GM10847 (cell line): ENCODE measurements around the gene ZNF407.

Experiments
- POLR2A ChIP-seq: IDR thresholded peaks from 2 replicates; pipeline ENCODE4 v1.6.1; 2011; ENCODE audit not compliant: insufficient read length; ENCODE audit errors: extremely low read depth

The ZNF407 gene

GRCh38 chr18:74633652-74634352 is 36.1 kb downstream of the ZNF407 start:
- TF ChIP-seq POLR2A, result no peak

- no peak for TF ChIP-seq POLR2A
These were observed 37.7 kb downstream of the ZNF407 start for GRCh38 chr18:74635224-74635975.

- TF ChIP-seq POLR2A, result no peak
These were observed 39.4 kb downstream of the ZNF407 start for GRCh38 chr18:74637070-74637469.

- TF ChIP-seq POLR2A, result no peak
These were observed 40.5 kb downstream of the ZNF407 start for GRCh38 chr18:74638210-74638609.

DNA sequence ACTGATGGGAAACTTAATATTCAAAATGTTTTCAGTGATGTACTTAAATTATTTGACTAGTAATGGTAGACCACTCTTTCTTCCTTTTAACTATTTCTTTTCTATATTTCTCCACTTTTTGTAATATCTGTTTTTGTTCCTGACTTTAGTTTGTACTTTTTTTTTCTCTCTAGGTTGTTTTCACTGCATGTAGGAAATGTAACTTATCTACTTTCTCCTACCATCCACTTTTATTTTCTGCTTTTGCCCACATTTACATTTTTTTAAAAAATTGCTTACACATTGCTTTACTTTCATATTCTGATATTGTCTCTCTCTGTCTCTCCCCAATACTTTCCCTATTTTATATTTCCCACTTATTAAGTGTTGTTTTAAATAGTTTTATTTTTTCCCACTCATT is 47.0 kb downstream of the ZNF407 start:
- no peak for TF ChIP-seq POLR2A

DNA sequence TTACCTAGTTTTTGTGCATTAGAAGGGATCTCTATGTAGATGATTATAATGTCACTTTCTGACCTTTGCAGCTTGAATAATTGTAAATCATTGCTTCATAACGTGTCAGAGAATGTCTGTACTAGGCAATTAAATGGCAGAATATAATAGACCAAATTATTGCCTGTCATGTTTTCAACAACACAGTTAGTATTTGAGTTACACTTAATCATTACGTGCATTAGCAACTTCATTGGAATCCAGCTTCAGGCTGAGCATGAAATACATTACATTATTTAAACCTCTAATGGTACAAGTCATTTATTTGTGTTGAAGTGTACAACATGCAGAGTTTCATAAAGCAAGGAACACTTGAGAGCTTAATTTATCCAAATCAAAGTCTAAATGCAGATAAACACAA is 48.0 kb downstream of the ZNF407 start:
- TF ChIP-seq POLR2A, result no peak

DNA sequence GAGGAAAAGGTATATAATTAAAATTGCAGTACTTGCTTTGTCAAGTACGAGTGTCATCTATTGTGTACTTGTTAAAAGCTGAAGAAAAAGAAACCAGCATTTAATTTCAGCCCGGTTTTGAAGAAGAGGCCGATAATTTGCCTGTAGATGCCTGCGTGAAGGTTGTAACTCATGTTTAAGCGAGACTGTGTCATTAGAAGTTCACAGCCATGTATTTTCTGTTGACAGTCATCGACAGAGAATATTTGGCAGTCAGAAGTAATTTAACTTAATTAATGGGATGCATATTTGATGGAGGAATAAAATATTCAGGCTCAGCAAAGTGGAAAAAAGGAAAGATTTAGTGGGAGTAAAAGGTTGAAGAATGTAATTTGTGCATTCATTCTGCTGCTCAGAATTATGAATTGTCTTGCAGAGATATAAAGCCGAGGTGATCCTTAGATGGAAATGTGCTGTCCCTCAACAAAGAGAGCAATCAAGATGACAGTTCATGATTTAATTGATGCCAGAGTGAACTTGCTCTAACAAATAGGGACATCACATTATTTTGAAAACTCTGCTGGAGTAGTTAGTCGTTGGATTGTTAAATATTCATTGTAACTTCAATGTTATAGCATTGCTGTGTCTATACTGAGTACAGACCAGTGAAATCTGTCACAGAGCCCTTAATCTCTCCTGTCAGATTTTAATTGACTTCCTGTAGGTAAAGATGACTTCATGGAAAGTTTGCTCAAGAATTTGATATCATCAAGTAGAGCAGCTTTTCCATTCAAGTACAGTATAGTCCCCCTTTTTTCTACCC is 53.9 kb downstream of the ZNF407 start:
- no peak for TF ChIP-seq POLR2A

DNA sequence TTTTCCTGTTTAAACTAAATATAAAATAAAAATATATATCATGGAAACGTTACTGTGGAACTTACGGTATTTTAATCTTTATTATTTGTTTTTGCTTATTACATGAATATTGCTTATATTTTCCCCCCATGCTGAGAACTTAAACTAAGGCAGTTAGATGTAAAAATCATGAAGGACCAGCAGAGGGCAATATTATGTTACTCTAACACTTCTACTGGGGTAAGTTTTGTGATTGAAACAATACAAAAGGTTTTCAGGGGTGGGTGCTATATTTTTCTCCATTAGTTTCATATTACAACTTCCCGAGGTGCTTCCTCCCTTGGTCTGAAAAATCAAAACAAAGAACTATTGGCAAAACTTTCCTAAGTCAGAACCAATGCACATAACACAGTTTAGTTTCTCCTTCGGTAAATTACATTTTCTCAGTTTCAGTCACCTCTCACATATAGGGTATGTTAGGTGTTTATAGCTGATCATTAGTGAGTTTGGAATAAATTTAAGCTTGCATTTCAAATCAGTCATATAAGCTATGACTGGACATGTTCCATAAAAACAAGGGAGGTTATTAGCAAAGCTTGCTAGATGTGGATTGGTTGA is 54.8 kb downstream of the ZNF407 start:
- no peak for TF ChIP-seq POLR2A

DNA sequence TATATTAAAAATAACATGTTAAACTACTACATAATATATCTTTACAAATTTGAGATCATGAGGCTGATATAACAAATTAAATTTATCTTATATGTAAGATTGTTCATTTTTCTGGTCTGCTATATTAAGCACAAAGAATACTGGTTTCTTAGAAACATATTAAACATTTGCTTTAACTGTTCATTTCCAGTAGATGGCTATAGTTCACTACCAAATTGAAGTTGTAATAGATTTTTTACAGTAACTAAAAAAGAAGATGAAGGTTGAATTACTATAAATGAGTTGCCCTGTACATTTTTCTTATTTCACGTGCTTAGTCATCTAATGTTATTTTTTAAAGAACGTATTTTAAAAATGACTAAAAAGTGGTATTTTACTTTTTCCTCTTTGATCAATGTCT is 57.0 kb downstream of the ZNF407 start:
- TF ChIP-seq POLR2A, result no peak

DNA sequence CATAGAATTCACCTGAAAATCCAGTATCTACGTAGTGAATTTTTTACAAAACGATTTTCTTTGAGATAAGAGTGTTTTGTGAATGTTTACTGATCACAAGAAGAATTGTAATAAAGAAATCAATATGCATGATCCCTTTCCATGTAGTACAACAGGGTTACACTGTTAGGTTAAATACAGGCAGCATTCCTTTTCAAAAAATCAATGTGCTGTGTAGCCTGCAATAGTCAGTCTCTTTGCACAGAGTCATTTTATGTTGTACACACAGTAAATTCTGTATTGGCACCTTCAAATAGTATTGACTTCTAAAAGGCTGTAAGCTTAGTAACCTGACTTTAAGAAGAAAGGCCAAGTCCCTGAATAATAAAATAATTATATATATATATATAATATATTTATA is 63.3 kb downstream of the ZNF407 start:
- TF ChIP-seq POLR2A, result no peak

GRCh38 chr18:74661691-74662090 is 64.0 kb downstream of the ZNF407 start:
- no peak for TF ChIP-seq POLR2A

DNA sequence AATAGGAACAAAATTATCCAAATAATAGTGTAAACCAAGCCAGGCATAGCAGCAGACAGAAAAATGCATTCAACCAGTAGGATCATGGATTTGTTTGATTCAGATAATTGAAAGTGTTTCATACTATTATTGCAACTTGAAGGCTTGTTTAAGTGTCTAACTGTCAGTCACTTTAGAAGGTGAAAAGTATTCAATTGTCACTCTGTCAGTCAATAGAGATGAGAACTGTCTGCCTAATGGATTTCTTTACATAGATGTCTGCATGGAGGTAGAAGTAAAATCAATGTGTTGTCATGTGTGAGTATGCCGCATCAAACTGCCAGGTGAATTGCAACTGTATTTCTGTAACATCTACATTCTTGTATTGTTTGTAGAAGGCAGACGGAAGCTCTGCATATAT is 65.0 kb downstream of the ZNF407 start:
- no peak for TF ChIP-seq POLR2A

GRCh38 chr18:74665346-74665745 is 67.7 kb downstream of the ZNF407 start:
- no peak for TF ChIP-seq POLR2A

DNA sequence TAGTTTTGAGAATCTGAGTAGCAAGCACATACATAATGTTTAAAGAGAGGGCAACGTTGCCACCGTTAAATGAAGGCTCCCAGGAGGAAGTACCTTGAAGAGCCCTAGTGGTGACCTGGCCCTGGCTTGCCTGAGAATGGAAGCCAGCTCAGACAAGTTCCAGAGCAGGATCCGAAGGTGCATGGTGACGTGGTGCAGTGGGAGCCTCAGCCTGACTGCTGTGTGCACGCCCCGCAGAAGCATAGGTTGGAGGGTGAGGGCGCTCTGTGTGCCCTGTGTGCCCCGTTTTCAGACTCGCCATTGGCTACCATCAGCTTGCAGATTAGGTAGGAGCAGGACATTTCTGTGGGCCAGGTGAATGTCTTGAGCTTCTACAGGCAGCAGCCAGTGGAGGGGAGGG is 68.2 kb downstream of the ZNF407 start:
- no peak for TF ChIP-seq POLR2A

- no peak for TF ChIP-seq POLR2A
These were observed 71.6 kb downstream of the ZNF407 start for GRCh38 chr18:74669136-74669798.
